Measurements from ENCODE around the gene KLHL26. TPM values are rescaled to one million over a fixed set of nuclear protein-coding genes. Genes with fewer than 3 reads are reported as not detected.

KLHL26 gene
- total and polyA plus RNA-seq, 7 experiments from 2014 or later: 3.7 to 16.3 (median 10.5) TPM

DNA sequence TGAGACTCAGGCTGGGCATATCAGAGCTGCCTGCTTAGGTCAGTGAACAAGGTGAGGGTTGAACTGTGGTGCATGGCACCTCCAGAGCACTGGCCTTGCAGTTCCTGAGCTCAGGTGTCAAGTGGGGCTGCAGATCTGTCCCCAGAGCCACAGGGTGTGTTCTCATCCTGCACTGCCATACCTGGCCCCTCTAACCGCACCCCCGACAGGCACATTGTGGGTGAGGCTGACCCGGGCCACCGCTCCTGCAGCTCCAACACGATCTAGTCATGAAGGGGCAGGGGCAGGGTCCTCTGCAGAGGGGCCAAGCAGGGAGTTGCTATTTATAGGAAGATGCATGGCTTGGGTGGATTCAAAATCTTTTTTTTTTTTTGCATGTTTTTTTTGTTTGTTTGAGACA lies 30.0 kb downstream of the KLHL26 start:
- no peaks in the 10 kb centered on the region for H3K9me3 Mint-ChIP-seq
- H3K27me3 Mint-ChIP-seq: no peaks in the 10 kb centered on the region
- peak overlapping the region in 1 of 10 donors; percentile 28 for H3K4me3 Mint-ChIP-seq
- H3K27ac ChIP-seq (ENCODE audit: low read depth, low read length): no peak overlapping the region
- intact Hi-C loops (cut with micrococcal nuclease): no loop called here
- H3K9me3 ChIP-seq (ENCODE audit: control insufficient read depth in 2 of 3, low read length in 3 of 3): no peaks in the 10 kb centered on the region
- H3K27me3 ChIP-seq (ENCODE audit: control insufficient read depth in 2 of 2, insufficient read depth in 2 of 2, low read length in 2 of 2): no peaks in the 10 kb centered on the region
- H3K36me3 ChIP-seq (ENCODE audit: control insufficient read depth in 2 of 3, insufficient read depth in 3 of 3, low read length in 3 of 3): peaks cover 0 to 51% (median 6%) of the 10 kb centered on the region in 3 experiments
- peaks cover 0 to 7% of the 10 kb centered on the region in 2 donors for H3K4me1 ChIP-seq (ENCODE audit: control insufficient read depth in 2 of 2, insufficient read depth in 2 of 2, low read length in 2 of 2)
- POLR2A ChIA-PET: no interaction called here
- H3K4me3 ChIP-seq (ENCODE audit: low read length): no peak overlapping the region
- no peak for DNase-seq
- CTCF ChIA-PET: interaction anchor here (0.6 kb wide), 1 partner anchor 656 kb away, joined by 3 read pairs; no protein-coding TSS in a partner anchor
- H3K4me1 Mint-ChIP-seq: peaks cover 7 to 17% (median 12%) of the 10 kb centered on the region in 7 donors
- no peak for ATAC-seq
- H3K36me3 Mint-ChIP-seq: peaks cover 0 to 15% (median 4%) of the 10 kb centered on the region in 5 donors
- H3K27ac Mint-ChIP-seq: no peak overlapping the region

DNA sequence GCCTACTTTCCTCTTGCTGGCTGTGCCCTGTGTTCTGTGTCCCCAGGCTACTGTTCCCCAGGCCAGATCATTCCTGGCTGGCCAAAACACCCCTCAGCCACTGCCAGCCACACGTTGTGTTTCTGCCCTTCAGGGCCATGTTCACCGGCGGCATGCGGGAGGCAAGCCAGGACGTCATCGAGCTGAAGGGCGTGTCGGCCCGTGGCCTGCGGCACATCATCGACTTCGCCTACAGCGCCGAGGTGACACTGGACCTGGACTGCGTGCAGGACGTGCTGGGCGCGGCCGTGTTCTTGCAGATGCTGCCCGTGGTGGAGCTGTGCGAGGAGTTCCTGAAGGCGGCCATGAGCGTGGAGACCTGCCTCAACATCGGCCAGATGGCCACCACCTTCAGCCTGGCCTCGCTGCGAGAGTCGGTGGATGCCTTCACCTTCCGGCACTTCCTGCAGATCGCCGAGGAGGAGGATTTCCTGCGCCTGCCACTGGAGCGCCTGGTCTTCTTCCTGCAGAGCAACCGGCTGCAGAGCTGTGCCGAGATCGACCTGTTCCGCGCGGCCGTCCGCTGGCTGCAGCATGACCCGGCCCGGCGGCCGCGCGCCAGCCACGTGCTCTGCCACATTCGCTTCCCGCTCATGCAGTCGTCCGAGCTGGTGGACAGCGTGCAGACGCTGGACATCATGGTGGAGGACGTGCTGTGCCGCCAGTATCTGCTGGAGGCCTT lies 30.9 kb downstream of the KLHL26 start:
- H3K27me3 ChIP-seq (ENCODE audit: control insufficient read depth in 2 of 2, insufficient read depth in 2 of 2, low read length in 2 of 2): no peaks in the 10 kb centered on the region
- peaks cover 0 to 7% of the 10 kb centered on the region in 2 donors for H3K4me1 ChIP-seq (ENCODE audit: control insufficient read depth in 2 of 2, insufficient read depth in 2 of 2, low read length in 2 of 2)
- ChIA-PET POLR2A (no interaction called here), CTCF (no interaction called here)
- Mint-ChIP-seq H3K9me3 (no peaks in the 10 kb centered on the region), H3K36me3 (peaks cover 0 to 15% (median 4%) of the 10 kb centered on the region in 5 donors), H3K4me1 (peaks cover 7 to 14% (median 12%) of the 10 kb centered on the region in 7 donors), H3K27ac (no peak overlapping the region), H3K27me3 (no peaks in the 10 kb centered on the region), H3K4me3 (no peak overlapping the region)
- H3K4me3 ChIP-seq (ENCODE audit: low read length): no peak overlapping the region
- intact Hi-C loops (cut with micrococcal nuclease): no loop called here
- DNase-seq: no peak
- ATAC-seq: no peak
- H3K36me3 ChIP-seq (ENCODE audit: control insufficient read depth in 2 of 3, insufficient read depth in 3 of 3, low read length in 3 of 3): peaks cover 0 to 51% (median 6%) of the 10 kb centered on the region in 3 experiments
- H3K9me3 ChIP-seq (ENCODE audit: control insufficient read depth in 2 of 3, low read length in 3 of 3): no peaks in the 10 kb centered on the region
- H3K27ac ChIP-seq (ENCODE audit: low read depth, low read length): no peak overlapping the region

GRCh38 chr19:18668252-18668631 lies 31.4 kb downstream of the KLHL26 start:
- Histone ChIP-seq H3K36me3 (ENCODE audit: control insufficient read depth in 2 of 3, insufficient read depth in 3 of 3, low read length in 3 of 3) (peaks cover 0 to 51% (median 6%) of the 10 kb centered on the region in 3 experiments), H3K4me3 (ENCODE audit: low read length) (no peak overlapping the region), H3K27ac (ENCODE audit: low read depth, low read length) (no peak overlapping the region), H3K4me1 (ENCODE audit: control insufficient read depth in 2 of 2, insufficient read depth in 2 of 2, low read length in 2 of 2) (peaks cover 0 to 7% of the 10 kb centered on the region in 2 donors), H3K9me3 (ENCODE audit: control insufficient read depth in 2 of 3, low read length in 3 of 3) (no peaks in the 10 kb centered on the region), H3K27me3 (ENCODE audit: control insufficient read depth in 2 of 2, insufficient read depth in 2 of 2, low read length in 2 of 2) (no peaks in the 10 kb centered on the region)
- intact Hi-C loops (cut with micrococcal nuclease): no loop called here
- Mint-ChIP-seq H3K4me1 (peaks cover 7 to 13% (median 10%) of the 10 kb centered on the region in 7 donors), H3K27ac (no peak overlapping the region), H3K9me3 (no peaks in the 10 kb centered on the region), H3K27me3 (no peaks in the 10 kb centered on the region), H3K4me3 (no peak overlapping the region), H3K36me3 (peaks cover 0 to 15% (median 4%) of the 10 kb centered on the region in 5 donors)
- POLR2A ChIA-PET: no interaction called here
- DNase-seq (no peak), ATAC-seq (no peak)
- CTCF ChIA-PET: no interaction called here

DNA sequence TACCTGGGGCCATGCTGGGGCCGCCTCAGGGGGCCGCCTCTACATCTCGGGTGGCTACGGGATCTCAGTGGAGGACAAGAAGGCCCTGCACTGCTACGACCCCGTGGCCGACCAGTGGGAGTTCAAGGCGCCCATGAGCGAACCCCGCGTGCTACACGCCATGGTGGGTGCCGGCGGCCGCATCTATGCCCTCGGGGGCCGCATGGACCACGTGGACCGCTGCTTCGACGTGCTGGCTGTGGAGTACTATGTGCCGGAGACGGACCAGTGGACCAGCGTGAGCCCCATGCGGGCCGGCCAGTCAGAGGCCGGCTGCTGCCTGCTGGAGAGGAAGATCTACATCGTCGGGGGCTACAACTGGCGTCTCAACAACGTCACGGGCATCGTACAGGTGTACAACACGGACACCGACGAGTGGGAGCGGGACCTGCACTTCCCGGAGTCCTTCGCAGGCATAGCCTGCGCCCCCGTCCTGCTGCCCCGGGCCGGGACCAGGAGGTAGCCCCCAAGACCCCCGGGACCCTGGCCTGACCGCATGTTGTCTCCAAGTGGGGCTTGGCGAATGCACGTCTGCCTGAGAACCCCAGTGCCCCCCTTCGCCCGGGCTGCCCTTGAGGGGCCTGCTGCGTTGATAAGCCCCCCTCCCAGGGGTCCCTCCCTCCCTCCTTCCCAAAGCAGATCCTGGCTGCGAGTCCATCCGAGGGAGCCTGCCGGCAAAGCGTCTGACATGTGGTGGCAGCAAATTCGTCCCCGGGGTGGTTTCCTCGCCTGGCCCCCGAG lies 32.1 kb downstream of the KLHL26 start:
- H3K27me3 ChIP-seq (ENCODE audit: control insufficient read depth in 2 of 2, insufficient read depth in 2 of 2, low read length in 2 of 2): no peaks in the 10 kb centered on the region
- H3K27me3 Mint-ChIP-seq: no peaks in the 10 kb centered on the region
- no peak overlapping the region for H3K27ac ChIP-seq (ENCODE audit: low read depth, low read length)
- no peak overlapping the region for H3K27ac Mint-ChIP-seq
- H3K4me3 ChIP-seq (ENCODE audit: low read length): no peak overlapping the region
- ChIA-PET CTCF (no interaction called here), POLR2A (no interaction called here)
- H3K36me3 ChIP-seq (ENCODE audit: control insufficient read depth in 2 of 3, insufficient read depth in 3 of 3, low read length in 3 of 3): peaks cover 0 to 51% (median 6%) of the 10 kb centered on the region in 3 experiments
- H3K4me3 Mint-ChIP-seq: no peak overlapping the region
- peaks cover 0 to 15% (median 4%) of the 10 kb centered on the region in 5 donors for H3K36me3 Mint-ChIP-seq
- H3K4me1 Mint-ChIP-seq: peaks cover under 1 to 8% (median 3%) of the 10 kb centered on the region in 7 donors
- DNase-seq: no peak
- peaks cover 0 to 4% of the 10 kb centered on the region in 2 donors for H3K4me1 ChIP-seq (ENCODE audit: control insufficient read depth in 2 of 2, insufficient read depth in 2 of 2, low read length in 2 of 2)
- no peaks in the 10 kb centered on the region for H3K9me3 Mint-ChIP-seq
- intact Hi-C loops (cut with micrococcal nuclease): no loop called here
- no peak for ATAC-seq
- H3K9me3 ChIP-seq (ENCODE audit: control insufficient read depth in 2 of 3, low read length in 3 of 3): no peaks in the 10 kb centered on the region

GRCh38 chr19:18669524-18669817 lies 32.6 kb downstream of the KLHL26 start:
- ChIA-PET POLR2A (no interaction called here), CTCF (no interaction called here)
- Mint-ChIP-seq H3K27ac (no peak overlapping the region), H3K9me3 (no peaks in the 10 kb centered on the region), H3K36me3 (peaks cover 0 to 15% (median 4%) of the 10 kb centered on the region in 5 donors), H3K4me3 (no peak overlapping the region), H3K4me1 (peaks cover 0 to 8% (median 0%) of the 10 kb centered on the region in 7 donors), H3K27me3 (no peaks in the 10 kb centered on the region)
- ATAC-seq (no peak), DNase-seq (no peak)
- intact Hi-C loops (cut with micrococcal nuclease): no loop called here
- Histone ChIP-seq H3K9me3 (ENCODE audit: control insufficient read depth in 2 of 3, low read length in 3 of 3) (no peaks in the 10 kb centered on the region), H3K27me3 (ENCODE audit: control insufficient read depth in 2 of 2, insufficient read depth in 2 of 2, low read length in 2 of 2) (no peaks in the 10 kb centered on the region), H3K36me3 (ENCODE audit: control insufficient read depth in 2 of 3, insufficient read depth in 3 of 3, low read length in 3 of 3) (peaks cover 0 to 51% (median 6%) of the 10 kb centered on the region in 3 experiments), H3K4me3 (ENCODE audit: low read length) (no peak overlapping the region), H3K4me1 (ENCODE audit: control insufficient read depth in 2 of 2, insufficient read depth in 2 of 2, low read length in 2 of 2) (no peaks in the 10 kb centered on the region), H3K27ac (ENCODE audit: low read depth, low read length) (no peak overlapping the region)

DNA sequence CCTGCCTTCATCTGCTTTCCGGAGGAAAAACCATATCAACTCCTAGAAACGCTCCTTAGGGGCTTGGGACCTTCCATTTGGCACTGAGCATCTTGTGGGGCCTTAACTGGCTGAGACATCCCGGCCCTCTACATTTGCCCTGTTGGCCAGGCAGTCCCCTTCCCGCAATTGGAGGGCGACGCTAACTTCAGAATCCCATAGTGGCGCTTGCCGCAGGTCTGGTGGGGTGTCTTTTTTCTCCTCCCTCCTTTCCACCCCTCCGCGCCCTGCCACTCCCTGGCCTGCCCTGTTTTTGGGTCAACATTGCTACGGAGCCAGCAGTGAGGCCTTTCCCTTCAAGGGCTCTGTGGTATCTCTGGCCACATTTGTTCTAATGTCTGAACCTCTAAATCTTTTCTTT lies 33.1 kb downstream of the KLHL26 start:
- ChIA-PET CTCF (no interaction called here), POLR2A (no interaction called here)
- no peak for ATAC-seq
- Mint-ChIP-seq H3K9me3 (no peaks in the 10 kb centered on the region), H3K27me3 (no peaks in the 10 kb centered on the region), H3K27ac (no peak overlapping the region), H3K4me3 (no peak overlapping the region), H3K4me1 (peaks cover 0 to 8% (median 0%) of the 10 kb centered on the region in 7 donors), H3K36me3 (peaks cover 0 to 15% (median 4%) of the 10 kb centered on the region in 5 donors)
- no peaks in the 10 kb centered on the region for H3K27me3 ChIP-seq (ENCODE audit: control insufficient read depth in 2 of 2, insufficient read depth in 2 of 2, low read length in 2 of 2)
- peaks cover 0 to 51% (median 6%) of the 10 kb centered on the region in 3 experiments for H3K36me3 ChIP-seq (ENCODE audit: control insufficient read depth in 2 of 3, insufficient read depth in 3 of 3, low read length in 3 of 3)
- intact Hi-C loops (cut with micrococcal nuclease): loop anchor here in 1 of 2 donors (10.0 kb wide), 1 partner anchor 205 kb away; no protein-coding TSS in a partner anchor
- H3K4me1 ChIP-seq (ENCODE audit: control insufficient read depth in 2 of 2, insufficient read depth in 2 of 2, low read length in 2 of 2): no peaks in the 10 kb centered on the region
- no peak overlapping the region for H3K4me3 ChIP-seq (ENCODE audit: low read length)
- no peak for DNase-seq
- no peak overlapping the region for H3K27ac ChIP-seq (ENCODE audit: low read depth, low read length)
- H3K9me3 ChIP-seq (ENCODE audit: control insufficient read depth in 2 of 3, low read length in 3 of 3): no peaks in the 10 kb centered on the region
